WTC11 (cell line): ENCODE results near the gene ZMYND8. TPM values are rescaled to one million over a fixed set of nuclear protein-coding genes. Genes with fewer than 3 reads are reported as not detected.

Experiments used
- ATAC-seq: fragments of 200-7000 bp; cut with Tn5 transposase; 2 replicates; pipeline ENCODE4 v1.10.0; 2021; ENCODE audit warnings: mild to moderate bottlenecking, moderate library complexity
- CTCF ChIA-PET: fragments of 300-600 bp; sonication (Branson Sonifier 250); formaldehyde crosslinking; loops from one replicate; lab custom pipeline; 2021; ENCODE audit warnings: antibody characterized with exemption; lab: Charles Lee
- POLR2A ChIA-PET: fragments of 350-600 bp; sonication (Branson Sonifier 250); formaldehyde crosslinking; loops from one replicate; lab custom pipeline; 2021; ENCODE audit warnings: antibody characterized with exemption; lab: Charles Lee
- DNase-seq: peaks from one replicate; pipeline ENCODE4 v3.0.0; 2021; ENCODE audit warnings: low spot score
- H3K27ac Mint-ChIP-seq: 2 replicates; pipeline ENCODE4 v1.8.0; 2021; ENCODE audit warnings: mixed read lengths
- H3K27me3 Mint-ChIP-seq: 2 replicates; pipeline ENCODE4 v1.8.0; 2021; ENCODE audit warnings: low read depth, mild to moderate bottlenecking, moderate library complexity, mixed read lengths
- H3K36me3 Mint-ChIP-seq: 2 replicates; pipeline ENCODE4 v1.8.0; 2021; ENCODE audit warnings: mixed read lengths
- H3K4me1 Mint-ChIP-seq: 2 replicates; pipeline ENCODE4 v1.8.0; 2022; ENCODE audit warnings: mixed read lengths
- H3K4me3 Mint-ChIP-seq: 2 replicates; pipeline ENCODE4 v1.8.0; 2021; ENCODE audit warnings: mild to moderate bottlenecking, moderate library complexity, mixed read lengths
- H3K9me3 Mint-ChIP-seq: 2 replicates; pipeline ENCODE4 v1.8.0; 2021; ENCODE audit warnings: mixed read lengths
- ATF1 ChIP-seq: sonication (generic); formaldehyde crosslinking; IDR thresholded peaks from 2 replicates; pipeline ENCODE4 v1.8.1; 2023; ENCODE audit warnings: mild to moderate bottlenecking, moderate library complexity, missing genetic modification reagents
- ETV6 ChIP-seq: sonication (generic); formaldehyde crosslinking; IDR thresholded peaks from 2 replicates; pipeline ENCODE4 v1.8.1; 2022; ENCODE audit warnings: mild to moderate bottlenecking, missing genetic modification reagents
- IRF2 ChIP-seq: sonication (generic); formaldehyde crosslinking; IDR thresholded peaks from 2 replicates; pipeline ENCODE4 v1.8.0; 2022; ENCODE audit warnings: low read depth, missing genetic modification reagents, borderline replicate concordance
- JAZF1 ChIP-seq: fragments of 250-450 bp; sonication (Bioruptor Pico); IDR thresholded peaks from 2 replicates; pipeline ENCODE4 v1.9.0; 2021; ENCODE audit warnings: moderate library complexity, mild to moderate bottlenecking, inconsistent platforms
- KAT7 ChIP-seq: sonication (generic); formaldehyde crosslinking; IDR thresholded peaks from 2 replicates; pipeline ENCODE4 v1.8.1; 2023; ENCODE audit warnings: missing genetic modification reagents, mild to moderate bottlenecking, borderline replicate concordance
- NR1H2 ChIP-seq: sonication (generic); formaldehyde crosslinking; IDR thresholded peaks from 2 replicates; pipeline ENCODE4 v1.9.0; 2021; ENCODE audit warnings: mild to moderate bottlenecking, moderate library complexity, missing genetic modification reagents
- ZNF121 ChIP-seq: sonication (generic); formaldehyde crosslinking; IDR thresholded peaks from 2 replicates; pipeline ENCODE4 v1.8.0; 2023; ENCODE audit warnings: missing genetic modification reagents
- ZNF138 ChIP-seq: sonication (generic); formaldehyde crosslinking; conservative IDR thresholded peaks from 2 replicates; pipeline ENCODE4 v1.8.1; 2022; ENCODE audit warnings: mild to moderate bottlenecking, moderate library complexity, missing genetic modification reagents
- ZNF219 ChIP-seq: sonication (generic); formaldehyde crosslinking; IDR thresholded peaks from 2 replicates; pipeline ENCODE4 v1.8.0; 2023; ENCODE audit warnings: missing genetic modification reagents, mild to moderate bottlenecking, borderline replicate concordance
- ZNF396 ChIP-seq: fragments of 250-450 bp; sonication (Bioruptor Pico); IDR thresholded peaks from 2 replicates; pipeline ENCODE4 v1.8.0; 2021; ENCODE audit warnings: mild to moderate bottlenecking, moderate library complexity, borderline replicate concordance
- ZNF423 ChIP-seq: fragments of 250-450 bp; sonication (Bioruptor Pico); IDR thresholded peaks from 2 replicates; pipeline ENCODE4 v2.1.2; 2022; ENCODE audit warnings: mild to moderate bottlenecking, moderate library complexity
- ZNF671 ChIP-seq: fragments of 250-450 bp; sonication (Bioruptor Pico); IDR thresholded peaks from 2 replicates; pipeline ENCODE4 v1.8.0; 2021; ENCODE audit warnings: mild to moderate bottlenecking
- total RNA-seq: library from RNA; stranded (reverse); gene quantifications from 3 replicates; pipeline ENCODE4 v1.2.3, GENCODE V29; 2021
- TF ChIP-seq, protein P1 (sequence below): sonication (generic); formaldehyde crosslinking; IDR thresholded peaks from 2 replicates; pipeline ENCODE4 v1.8.1; 2023; ENCODE audit warnings: mild to moderate bottlenecking, missing genetic modification reagents, moderate library complexity
- TF ChIP-seq, protein P2 (sequence below): fragments of 250-450 bp; sonication (Bioruptor Pico); IDR thresholded peaks from 2 replicates; pipeline ENCODE4 v1.8.0; 2021; ENCODE audit warnings: mild to moderate bottlenecking
- TF ChIP-seq, protein P3 (sequence below): fragments of 250-450 bp; sonication (Bioruptor Pico); conservative IDR thresholded peaks from 2 replicates; pipeline ENCODE4 v1.9.0; 2021; ENCODE audit warnings: mild to moderate bottlenecking
- TF ChIP-seq, protein P4 (sequence below): sonication (generic); formaldehyde crosslinking; IDR thresholded peaks from 2 replicates; pipeline ENCODE4 v1.8.1; 2022; ENCODE audit warnings: missing genetic modification reagents, borderline replicate concordance
- TF ChIP-seq, protein P5 (sequence below): sonication (generic); formaldehyde crosslinking; IDR thresholded peaks from 2 replicates; pipeline ENCODE4 v1.8.1; 2022; ENCODE audit warnings: mild to moderate bottlenecking, missing genetic modification reagents, moderate library complexity, borderline replicate concordance
- TF ChIP-seq, protein P6 (sequence below): sonication (generic); formaldehyde crosslinking; IDR thresholded peaks from 2 replicates; pipeline ENCODE4 v1.8.0; 2022; ENCODE audit warnings: mild to moderate bottlenecking, missing genetic modification reagents
- TF ChIP-seq, protein P7 (sequence below): fragments of 250-450 bp; sonication (Bioruptor Pico); IDR thresholded peaks from 2 replicates; pipeline ENCODE4 v1.9.0; 2021; ENCODE audit warnings: mild to moderate bottlenecking

ZMYND8 gene
- total RNA-seq, 1 experiment from 2014 or later = 114 TPM

DNA sequence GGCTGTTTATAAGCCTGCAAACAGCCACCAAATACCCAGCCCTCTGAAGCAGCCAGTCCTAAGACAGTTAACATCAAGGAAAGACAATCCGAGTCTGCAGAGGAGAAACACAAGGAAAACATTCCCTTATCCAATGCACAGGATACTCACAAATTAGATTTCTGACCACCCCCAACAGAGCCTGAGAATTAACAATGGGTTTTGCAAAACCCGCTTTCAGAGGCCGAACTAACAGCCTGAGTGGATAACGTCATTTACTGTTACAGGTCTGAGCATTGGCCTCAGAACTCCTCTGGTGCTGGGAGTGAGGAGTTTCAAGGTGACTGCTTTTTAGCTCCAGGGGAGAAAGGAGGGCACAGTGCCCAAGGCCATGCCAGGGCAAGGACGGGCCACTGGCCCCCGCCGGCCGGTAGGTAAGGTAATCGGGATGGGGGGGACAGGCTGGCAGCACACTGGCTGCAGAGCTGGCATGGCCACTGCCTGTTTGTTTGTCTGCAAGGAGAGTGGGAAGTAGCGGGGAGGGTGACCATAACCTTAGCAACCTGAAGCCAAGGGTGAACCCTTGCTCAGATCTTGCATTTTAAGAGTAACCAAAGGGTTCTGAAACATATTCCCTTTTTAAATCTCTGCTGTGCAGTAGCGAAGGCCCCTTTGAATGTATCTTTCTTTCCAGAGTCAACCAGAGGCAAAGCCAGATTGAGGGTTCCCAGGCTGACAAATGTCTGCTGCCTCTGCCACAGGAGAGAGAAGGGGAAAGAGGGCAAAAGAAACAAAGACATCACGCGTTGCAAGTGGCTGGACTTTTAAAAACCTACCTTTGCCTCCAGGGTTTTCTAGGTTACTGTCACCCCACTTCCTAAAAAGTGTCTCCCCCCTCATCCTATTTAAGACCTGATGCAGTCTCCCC is 3.9 kb downstream of the ZMYND8 start:
- Mint-ChIP-seq H3K27ac (no peak overlapping the region), H3K27me3 (no peaks in the 10 kb centered on the region), H3K36me3 (no peaks in the 10 kb centered on the region; the same call in none of the 2 replicates), H3K9me3 (no peaks in the 10 kb centered on the region), H3K4me3 (no peak overlapping the region; the same call in 1 of the 2 replicates), H3K4me1 (no peaks in the 10 kb centered on the region; the same call in 1 of the 2 replicates)
- ATAC-seq = no peak
- no peak for DNase-seq
- ChIA-PET CTCF (interaction anchor here (1.1 to 4.2 kb wide), 7 partner anchors 9 to 156 kb away, joined by 3 to 41 read pairs (median 5); no protein-coding TSS in a partner anchor), POLR2A (interaction anchor here (0.7 to 10.3 kb wide), 4 partner anchors 17 to 34 kb away, joined by 3 to 140 read pairs (median 5); no protein-coding TSS in a partner anchor)
- TF ChIP-seq ETV6 (CRISPR knock-in tag) = peak; percentile 32; the same call in 1 of the 2 replicates
- TF ChIP-seq ZNF219 (CRISPR knock-in tag) = no peak
- TF ChIP-seq ZNF121 (CRISPR knock-in tag) = no peak
- TF ChIP-seq, protein P1, sequence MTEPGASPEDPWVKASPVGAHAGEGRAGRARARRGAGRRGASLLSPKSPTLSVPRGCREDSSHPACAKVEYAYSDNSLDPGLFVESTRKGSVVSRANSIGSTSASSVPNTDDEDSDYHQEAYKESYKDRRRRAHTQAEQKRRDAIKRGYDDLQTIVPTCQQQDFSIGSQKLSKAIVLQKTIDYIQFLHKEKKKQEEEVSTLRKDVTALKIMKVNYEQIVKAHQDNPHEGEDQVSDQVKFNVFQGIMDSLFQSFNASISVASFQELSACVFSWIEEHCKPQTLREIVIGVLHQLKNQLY (CRISPR knock-in tag) = no peak
- TF ChIP-seq ZNF423 (CRISPR knock-in tag) = no peak
- TF ChIP-seq, protein P2, sequence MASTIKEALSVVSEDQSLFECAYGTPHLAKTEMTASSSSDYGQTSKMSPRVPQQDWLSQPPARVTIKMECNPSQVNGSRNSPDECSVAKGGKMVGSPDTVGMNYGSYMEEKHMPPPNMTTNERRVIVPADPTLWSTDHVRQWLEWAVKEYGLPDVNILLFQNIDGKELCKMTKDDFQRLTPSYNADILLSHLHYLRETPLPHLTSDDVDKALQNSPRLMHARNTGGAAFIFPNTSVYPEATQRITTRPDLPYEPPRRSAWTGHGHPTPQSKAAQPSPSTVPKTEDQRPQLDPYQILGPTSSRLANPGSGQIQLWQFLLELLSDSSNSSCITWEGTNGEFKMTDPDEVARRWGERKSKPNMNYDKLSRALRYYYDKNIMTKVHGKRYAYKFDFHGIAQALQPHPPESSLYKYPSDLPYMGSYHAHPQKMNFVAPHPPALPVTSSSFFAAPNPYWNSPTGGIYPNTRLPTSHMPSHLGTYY (CRISPR knock-in tag) = no peak
- no peak for TF ChIP-seq KAT7
- TF ChIP-seq, protein P3, sequence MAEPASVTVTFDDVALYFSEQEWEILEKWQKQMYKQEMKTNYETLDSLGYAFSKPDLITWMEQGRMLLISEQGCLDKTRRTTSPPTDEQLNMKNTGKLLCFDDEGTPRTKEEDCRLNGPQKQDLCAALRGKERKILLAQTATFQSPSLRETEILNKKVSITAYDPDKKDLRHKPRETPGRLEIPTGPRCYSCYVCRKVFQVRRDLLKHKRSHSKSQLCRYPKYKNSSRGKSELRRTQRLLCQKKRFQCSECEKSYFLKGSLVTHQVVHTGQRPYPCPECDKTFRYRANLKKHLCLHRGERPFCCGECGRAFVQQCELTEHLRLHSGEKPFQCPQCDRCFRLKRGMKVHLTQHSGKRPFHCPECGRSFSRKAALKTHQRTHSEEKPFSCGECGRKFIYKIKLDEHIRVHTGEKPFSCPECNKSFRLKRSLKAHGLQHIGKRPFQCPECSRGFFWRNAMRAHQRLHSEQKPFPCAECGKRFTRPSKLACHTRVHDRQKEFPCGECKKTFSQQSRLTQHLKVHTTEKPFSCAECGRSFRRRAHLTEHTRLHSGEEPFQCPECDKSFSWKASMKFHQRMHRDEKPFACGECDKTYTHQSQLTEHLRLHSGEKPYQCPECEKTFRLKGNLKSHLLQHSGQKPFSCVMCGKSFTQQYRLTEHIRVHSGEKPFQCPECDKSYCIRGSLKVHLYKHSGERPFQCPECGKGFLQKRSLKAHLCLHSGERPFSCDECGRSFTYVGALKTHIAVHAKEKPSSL (CRISPR knock-in tag) = no peak
- TF ChIP-seq, all 79 proteins: peak for 1

DNA sequence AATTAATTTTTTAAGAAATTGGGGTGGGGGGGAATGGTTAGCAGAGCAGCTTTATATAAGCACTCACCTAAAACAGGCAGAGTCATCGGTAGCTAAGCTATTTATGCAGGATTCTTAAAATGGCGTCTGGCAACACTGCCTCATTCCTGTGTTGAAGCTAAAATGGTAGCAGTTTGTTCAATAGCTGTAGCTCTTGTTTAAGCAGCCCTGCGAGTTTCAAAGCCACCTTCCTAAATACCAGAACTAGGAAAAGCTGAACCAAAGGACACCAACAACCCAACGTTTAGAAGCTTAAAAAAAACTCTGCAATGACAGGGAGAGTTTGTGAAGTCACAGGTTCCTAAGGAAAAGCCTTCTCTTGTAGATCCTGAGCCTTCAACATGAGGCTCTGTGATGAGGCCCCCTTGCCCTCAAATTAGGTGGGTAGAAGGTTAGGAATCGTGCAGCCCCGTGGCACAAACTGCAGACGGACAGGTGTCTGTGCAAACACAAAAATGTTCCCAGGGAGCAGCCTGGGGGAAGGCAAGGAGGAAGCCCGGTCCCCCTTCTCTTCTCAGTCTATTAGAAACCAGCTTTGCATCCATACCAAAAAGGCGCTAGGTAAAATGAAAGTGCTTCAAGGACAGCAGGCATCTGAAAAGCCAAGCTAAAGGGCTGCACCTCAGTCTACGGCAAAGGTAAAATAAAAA is 4.7 kb downstream of the ZMYND8 start:
- no peak for DNase-seq
- POLR2A ChIA-PET = interaction anchor here (1.5 to 10.3 kb wide), 4 partner anchors 17 to 33 kb away, joined by 3 to 140 read pairs (median 4); no protein-coding TSS in a partner anchor
- CTCF ChIA-PET = interaction anchor here (1.1 to 4.2 kb wide), 6 partner anchors 10 to 156 kb away, joined by 3 to 41 read pairs (median 4); no protein-coding TSS in a partner anchor
- H3K4me1 Mint-ChIP-seq = no peaks in the 10 kb centered on the region
- H3K9me3 Mint-ChIP-seq = no peaks in the 10 kb centered on the region
- 0 out of 2 replicates have a peak, but pooled peaks have one; percentile 6 for ATAC-seq
- peaks cover 7% of the 10 kb centered on the region for H3K36me3 Mint-ChIP-seq
- H3K27ac Mint-ChIP-seq = no peak overlapping the region
- H3K4me3 Mint-ChIP-seq = no peak overlapping the region; the same call in 1 of the 2 replicates
- TF ChIP-seq ZNF396 (CRISPR knock-in tag) (no peak), NR1H2 (CRISPR knock-in tag) (no peak), IRF2 (no peak), ZNF138 (no peak), JAZF1 (CRISPR knock-in tag) (no peak), ATF1 (CRISPR knock-in tag) (no peak), ZNF671 (CRISPR knock-in tag) (no peak)
- TF ChIP-seq, protein P4, sequence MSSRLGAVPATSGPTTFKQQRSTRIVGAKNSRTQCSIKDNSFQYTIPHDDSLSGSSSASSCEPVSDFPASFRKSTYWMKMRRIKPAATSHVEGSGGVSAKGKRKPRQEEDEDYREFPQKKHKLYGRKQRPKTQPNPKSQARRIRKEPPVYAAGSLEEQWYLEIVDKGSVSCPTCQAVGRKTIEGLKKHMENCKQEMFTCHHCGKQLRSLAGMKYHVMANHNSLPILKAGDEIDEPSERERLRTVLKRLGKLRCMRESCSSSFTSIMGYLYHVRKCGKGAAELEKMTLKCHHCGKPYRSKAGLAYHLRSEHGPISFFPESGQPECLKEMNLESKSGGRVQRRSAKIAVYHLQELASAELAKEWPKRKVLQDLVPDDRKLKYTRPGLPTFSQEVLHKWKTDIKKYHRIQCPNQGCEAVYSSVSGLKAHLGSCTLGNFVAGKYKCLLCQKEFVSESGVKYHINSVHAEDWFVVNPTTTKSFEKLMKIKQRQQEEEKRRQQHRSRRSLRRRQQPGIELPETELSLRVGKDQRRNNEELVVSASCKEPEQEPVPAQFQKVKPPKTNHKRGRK = no peak
- TF ChIP-seq, protein P5, sequence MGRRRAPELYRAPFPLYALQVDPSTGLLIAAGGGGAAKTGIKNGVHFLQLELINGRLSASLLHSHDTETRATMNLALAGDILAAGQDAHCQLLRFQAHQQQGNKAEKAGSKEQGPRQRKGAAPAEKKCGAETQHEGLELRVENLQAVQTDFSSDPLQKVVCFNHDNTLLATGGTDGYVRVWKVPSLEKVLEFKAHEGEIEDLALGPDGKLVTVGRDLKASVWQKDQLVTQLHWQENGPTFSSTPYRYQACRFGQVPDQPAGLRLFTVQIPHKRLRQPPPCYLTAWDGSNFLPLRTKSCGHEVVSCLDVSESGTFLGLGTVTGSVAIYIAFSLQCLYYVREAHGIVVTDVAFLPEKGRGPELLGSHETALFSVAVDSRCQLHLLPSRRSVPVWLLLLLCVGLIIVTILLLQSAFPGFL = no peak
- TF ChIP-seq, protein P6, sequence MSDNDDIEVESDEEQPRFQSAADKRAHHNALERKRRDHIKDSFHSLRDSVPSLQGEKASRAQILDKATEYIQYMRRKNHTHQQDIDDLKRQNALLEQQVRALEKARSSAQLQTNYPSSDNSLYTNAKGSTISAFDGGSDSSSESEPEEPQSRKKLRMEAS (CRISPR knock-in tag) = no peak
- TF ChIP-seq, protein P1 (CRISPR knock-in tag) = no peak
- TF ChIP-seq, protein P7, sequence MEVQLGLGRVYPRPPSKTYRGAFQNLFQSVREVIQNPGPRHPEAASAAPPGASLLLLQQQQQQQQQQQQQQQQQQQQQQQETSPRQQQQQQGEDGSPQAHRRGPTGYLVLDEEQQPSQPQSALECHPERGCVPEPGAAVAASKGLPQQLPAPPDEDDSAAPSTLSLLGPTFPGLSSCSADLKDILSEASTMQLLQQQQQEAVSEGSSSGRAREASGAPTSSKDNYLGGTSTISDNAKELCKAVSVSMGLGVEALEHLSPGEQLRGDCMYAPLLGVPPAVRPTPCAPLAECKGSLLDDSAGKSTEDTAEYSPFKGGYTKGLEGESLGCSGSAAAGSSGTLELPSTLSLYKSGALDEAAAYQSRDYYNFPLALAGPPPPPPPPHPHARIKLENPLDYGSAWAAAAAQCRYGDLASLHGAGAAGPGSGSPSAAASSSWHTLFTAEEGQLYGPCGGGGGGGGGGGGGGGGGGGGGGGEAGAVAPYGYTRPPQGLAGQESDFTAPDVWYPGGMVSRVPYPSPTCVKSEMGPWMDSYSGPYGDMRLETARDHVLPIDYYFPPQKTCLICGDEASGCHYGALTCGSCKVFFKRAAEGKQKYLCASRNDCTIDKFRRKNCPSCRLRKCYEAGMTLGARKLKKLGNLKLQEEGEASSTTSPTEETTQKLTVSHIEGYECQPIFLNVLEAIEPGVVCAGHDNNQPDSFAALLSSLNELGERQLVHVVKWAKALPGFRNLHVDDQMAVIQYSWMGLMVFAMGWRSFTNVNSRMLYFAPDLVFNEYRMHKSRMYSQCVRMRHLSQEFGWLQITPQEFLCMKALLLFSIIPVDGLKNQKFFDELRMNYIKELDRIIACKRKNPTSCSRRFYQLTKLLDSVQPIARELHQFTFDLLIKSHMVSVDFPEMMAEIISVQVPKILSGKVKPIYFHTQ (CRISPR knock-in tag) = no peak
- no peaks in the 10 kb centered on the region for H3K27me3 Mint-ChIP-seq
